NB4 (cell line): ENCODE measurements around the gene ERCC6L.

ENCODE experiments used
- DNase-seq: peaks from one replicate; pipeline ENCODE4 v3.0.0; 2010; ENCODE audit warnings: low read depth
- H3K4me3 ChIP-seq: one replicate; pipeline ENCODE4 v1.5.1; 2011; ENCODE audit warnings: mild to moderate bottlenecking, low read depth, low read length, moderate library complexity
- CTCF ChIP-seq: IDR thresholded peaks from one replicate; pipeline ENCODE4 v1.5.1; 2012; ENCODE audit warnings: low read depth, low read length
- MYC ChIP-seq: IDR thresholded peaks from 2 replicates; pipeline ENCODE4 v1.6.1; 2011; ENCODE audit warnings: low read depth, low read length
- POLR2A ChIP-seq: IDR thresholded peaks from 2 replicates; pipeline ENCODE4 v1.6.1; 2011; ENCODE audit warnings: mild to moderate bottlenecking; ENCODE audit not compliant: insufficient read length; ENCODE audit errors: extremely low read depth
- TF ChIP-seq, protein P1 (sequence below): IDR thresholded peaks from 2 replicates; pipeline ENCODE4 v1.6.1; 2011; ENCODE audit warnings: low read depth, low read length

The ERCC6L gene

DNA sequence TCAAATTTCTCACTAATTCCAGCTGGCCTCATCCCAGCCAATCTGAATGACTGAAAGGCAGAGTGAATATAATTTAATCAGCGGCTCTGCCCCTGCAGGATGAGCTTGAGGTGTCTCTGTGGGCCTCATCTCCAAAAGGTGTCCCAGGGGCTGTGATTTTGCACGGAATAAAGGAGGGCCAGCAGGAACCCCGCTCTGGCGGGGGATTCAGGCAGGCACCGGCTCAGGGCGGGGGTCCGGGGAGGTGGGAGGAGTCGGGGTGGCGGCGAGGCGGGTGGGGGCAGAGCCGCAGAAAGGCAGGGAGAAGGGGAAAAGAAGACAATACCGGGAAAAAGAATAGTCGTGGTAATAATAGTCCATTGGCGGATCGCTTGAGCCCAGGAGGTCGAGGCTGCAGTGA lies 16.0 kb upstream of the ERCC6L start:
- no peak overlapping the region for H3K4me3 ChIP-seq
- no peak for DNase-seq
- TF ChIP-seq CTCF (no peak), POLR2A (no peak), MYC (no peak)
- TF ChIP-seq, protein P1, sequence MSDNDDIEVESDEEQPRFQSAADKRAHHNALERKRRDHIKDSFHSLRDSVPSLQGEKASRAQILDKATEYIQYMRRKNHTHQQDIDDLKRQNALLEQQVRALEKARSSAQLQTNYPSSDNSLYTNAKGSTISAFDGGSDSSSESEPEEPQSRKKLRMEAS, result no peak

GRCh38 chrX:72253686-72254085 lies 14.9 kb upstream of the ERCC6L start:
- TF ChIP-seq POLR2A, result no peak
- TF ChIP-seq, protein P1, result no peak
- no peak for TF ChIP-seq MYC
- no peak for TF ChIP-seq CTCF
- DNase-seq, result no peak
- no peak overlapping the region for H3K4me3 ChIP-seq

GRCh38 chrX:72247206-72247942 lies 8.5 kb upstream of the ERCC6L start:
- H3K4me3 ChIP-seq, result no peak overlapping the region
- no peak for DNase-seq
- TF ChIP-seq, protein P1, result no peak
- TF ChIP-seq CTCF, result no peak
- no peak for TF ChIP-seq MYC
- TF ChIP-seq POLR2A, result no peak

- DNase-seq, result peak; percentile 54
- peak; percentile 71 for TF ChIP-seq CTCF
- no peak for TF ChIP-seq MYC
- TF ChIP-seq, protein P1, result no peak
- no peak overlapping the region for H3K4me3 ChIP-seq
Measured at GRCh38 chrX:72245461-72246089, 6.7 kb upstream of the ERCC6L start.

- TF ChIP-seq, protein P1, result no peak
- no peak for TF ChIP-seq POLR2A
- no peak for TF ChIP-seq CTCF
- TF ChIP-seq MYC, result no peak
- DNase-seq, result no peak
- no peak overlapping the region for H3K4me3 ChIP-seq
Measured at GRCh38 chrX:72243472-72243871, 4.6 kb upstream of the ERCC6L start.
